Stimulated activated CD4-positive, alpha-beta T cell treated with anti-CD3 and anti-CD28 coated beads, Interleukin-15, amount 100 ng/mL, for 1 hour (primary cell): ENCODE data around the gene OR11G2.
"Not testable (repeated sequence)": the region's sequence is repeated elsewhere in the genome, so short reads cannot be mapped to it uniquely, and the experiment has no call there.

ENCODE experiments used
- DNase-seq, 2 donors: peaks; one replicate each; pipeline ENCODE4 v3.0.0-alpha.2; 2020; ENCODE audit warnings: low read depth in 1 of 2, low spot score in 1 of 2

The OR11G2 gene

GRCh38 chr14:20223410-20223809 lies 32.7 kb downstream of the OR11G2 start, which contains the start of gene OR11H6:
OR11H6 (plus strand) TSS chr14:20223710; CDS start chr14:20223710, 0 bp downstream.
- DNase-seq = no peak

GRCh38 chr14:20228681-20229080 lies 38.0 kb downstream of the OR11G2 start, which contains the start of gene OR11H7:
OR11H7 (plus strand) TSS chr14:20228981.
- no peak for DNase-seq

- DNase-seq = not testable (repeated sequence)
These were observed 44.7 kb downstream of the OR11G2 start for GRCh38 chr14:20235415-20235814.

- no peak for DNase-seq
These were observed 57.0 kb downstream of the OR11G2 start for GRCh38 chr14:20247646-20248246.
